Breast epithelium (tissue), 3 donors: ENCODE data around the gene RGS3.

ENCODE experiments used
- POLR2A ChIP-seq: fragments of 450-650 bp; IDR thresholded peaks from one replicate; pipeline ENCODE4 v1.6.1; 2016; ENCODE audit warnings: antibody characterized with exemption, mild to moderate bottlenecking, moderate library complexity
- POLR2AphosphoS5 ChIP-seq, 3 donors: sonication (generic); formaldehyde crosslinking; IDR thresholded peaks; one replicate each; pipeline ENCODE4 v1.6.1; 2017; ENCODE audit warnings: antibody characterized with exemption in 3 of 3
- TF ChIP-seq, protein P1 (sequence below), 3 donors: fragments of 450-650 bp; IDR thresholded peaks; one replicate each; pipeline ENCODE4 v1.5.1; 2016 to 2017; ENCODE audit warnings: antibody characterized with exemption in 3 of 3, mild to moderate bottlenecking in 3 of 3, moderate library complexity in 3 of 3

DNA sequence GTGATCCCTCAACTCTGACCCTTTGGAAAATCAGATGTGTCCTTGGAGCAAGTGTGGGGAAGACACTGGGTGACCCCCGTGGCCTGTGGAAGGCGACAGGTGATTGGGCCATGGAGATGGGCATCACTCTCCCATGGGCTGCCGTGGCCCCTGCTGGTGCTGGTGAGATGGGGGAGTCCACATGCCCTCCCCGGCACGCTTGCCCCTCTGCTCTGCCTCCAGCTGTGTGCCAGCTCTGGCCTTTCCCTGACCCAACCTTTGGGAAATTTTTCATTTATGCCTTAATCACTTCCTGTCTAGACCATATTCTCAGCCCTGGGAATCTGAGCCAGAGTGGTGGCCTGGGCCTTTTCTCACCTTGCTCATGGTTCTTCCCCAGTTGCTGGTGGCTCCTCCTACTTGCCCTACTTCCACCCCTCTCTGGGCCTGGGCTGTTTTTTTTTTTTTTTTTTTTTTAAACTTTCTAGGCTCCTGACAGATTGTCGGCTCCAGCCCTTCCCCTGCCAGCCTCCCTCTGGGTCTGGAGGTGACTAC lies 56.6 kb downstream of the RGS3 start:
- TF ChIP-seq POLR2AphosphoS5 (IDR thresholded peaks at IDR 0.05) (no peak), POLR2A (no peak)
- TF ChIP-seq, protein P1, sequence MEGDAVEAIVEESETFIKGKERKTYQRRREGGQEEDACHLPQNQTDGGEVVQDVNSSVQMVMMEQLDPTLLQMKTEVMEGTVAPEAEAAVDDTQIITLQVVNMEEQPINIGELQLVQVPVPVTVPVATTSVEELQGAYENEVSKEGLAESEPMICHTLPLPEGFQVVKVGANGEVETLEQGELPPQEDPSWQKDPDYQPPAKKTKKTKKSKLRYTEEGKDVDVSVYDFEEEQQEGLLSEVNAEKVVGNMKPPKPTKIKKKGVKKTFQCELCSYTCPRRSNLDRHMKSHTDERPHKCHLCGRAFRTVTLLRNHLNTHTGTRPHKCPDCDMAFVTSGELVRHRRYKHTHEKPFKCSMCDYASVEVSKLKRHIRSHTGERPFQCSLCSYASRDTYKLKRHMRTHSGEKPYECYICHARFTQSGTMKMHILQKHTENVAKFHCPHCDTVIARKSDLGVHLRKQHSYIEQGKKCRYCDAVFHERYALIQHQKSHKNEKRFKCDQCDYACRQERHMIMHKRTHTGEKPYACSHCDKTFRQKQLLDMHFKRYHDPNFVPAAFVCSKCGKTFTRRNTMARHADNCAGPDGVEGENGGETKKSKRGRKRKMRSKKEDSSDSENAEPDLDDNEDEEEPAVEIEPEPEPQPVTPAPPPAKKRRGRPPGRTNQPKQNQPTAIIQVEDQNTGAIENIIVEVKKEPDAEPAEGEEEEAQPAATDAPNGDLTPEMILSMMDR (IDR thresholded peaks at IDR 0.05), result no peak
